ENCODE data around the gene SLC35A4. TPM values are rescaled to one million over a fixed set of nuclear protein-coding genes. Genes with fewer than 3 reads are reported as not detected.

SLC35A4 gene
- total and polyA plus RNA-seq, 2 of the 8 experiments (the other 6 are each of a cell fraction or from before 2014, with no cell fraction given), result 78.6 to 133 TPM

DNA sequence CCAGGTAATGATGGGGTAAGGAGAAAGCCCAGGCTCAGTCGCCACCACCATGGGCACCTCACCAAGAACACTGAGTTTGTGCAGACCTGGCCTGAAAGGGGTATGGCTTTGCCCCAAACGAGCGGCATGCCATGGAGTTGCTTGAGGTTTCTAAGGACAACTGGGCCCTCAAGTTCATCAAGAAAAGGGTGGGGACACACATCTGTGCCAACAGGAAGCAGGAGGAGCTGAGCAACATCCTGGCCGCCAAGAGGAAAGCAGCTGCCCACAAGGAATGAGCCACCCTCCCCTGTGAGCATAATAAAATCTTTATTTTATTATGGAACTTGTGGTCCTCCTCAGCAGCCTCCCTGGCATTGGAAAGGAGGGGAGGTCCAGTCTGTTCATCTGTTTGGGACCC lies 44.5 kb downstream of the SLC35A4 start:
- no peak overlapping the region for H3K56ac ChIP-seq (replicated peaks; ENCODE audit: insufficient read length, low read depth, low read length)
- no peak overlapping the region for H2BK15ac ChIP-seq (ENCODE audit: low read length)
- H3K9me3 ChIP-seq (ENCODE audit: insufficient read depth in 2 of 2, low read depth in 1 of 2, low read length in 1 of 2), result peaks cover 10 to 19% of the 10 kb centered on the region in 2 experiments; a peak in 3 of 4 replicates
- WGBS, 2 experiments (ENCODE audit: extremely low coverage in 1 of 2, insufficient coverage in 1 of 2, insufficient read length in 1 of 2, insufficient replicate concordance in 2 of 2, low coverage in 1 of 2, low lambda C conversion rate in 2 of 2, missing lambda C conversion rate in 1 of 2), result 79% methylated on average over 4 of the region's 4 CpGs; no CpG with 5 or more reads in 1 of the 2 experiments
- CTCF ChIA-PET (ENCODE audit: partially characterized antibody), result no interaction called here
- H2BK20ac ChIP-seq (ENCODE audit: low read length), result no peak overlapping the region
- H3K36me3 ChIP-seq (ENCODE audit: control insufficient read depth in 2 of 4, insufficient read depth in 4 of 4, low read length in 3 of 4), result no peaks in the 10 kb centered on the region
- no peak overlapping the region for H2BK5ac ChIP-seq (ENCODE audit: low read depth, low read length)
- H4K5ac ChIP-seq (ENCODE audit: insufficient read length, low read depth, low read length), result no peak overlapping the region
- no peak overlapping the region; the same call in 1 of the 2 replicates for H4K8ac ChIP-seq (ENCODE audit: extremely low read depth, insufficient read depth, low read length)
- H3K23ac ChIP-seq (ENCODE audit: insufficient read length), result no peak overlapping the region
- DNase-seq (ENCODE audit: low read depth in 1 of 2, low spot score in 2 of 2), result no peak
- H3K9ac ChIP-seq (replicated peaks in 1 of 4; ENCODE audit: extremely low read depth in 1 of 4, low read depth in 3 of 4, low read length in 3 of 4), result no peak overlapping the region
- H2BK120ac ChIP-seq (replicated peaks; ENCODE audit: low read depth, low read length), result no peak overlapping the region
- POLR2A ChIA-PET (ENCODE audit: partially characterized antibody), result no interaction called here
- no peaks in the 10 kb centered on the region for H3K23me2 ChIP-seq (ENCODE audit: low read depth, low read length)
- H3K14ac ChIP-seq (ENCODE audit: insufficient read length), result no peak overlapping the region
- H2AFZ ChIP-seq (ENCODE audit: low read length), result no peak overlapping the region
- no peak overlapping the region for H2AK5ac ChIP-seq (ENCODE audit: low read depth, low read length)
- H3K27ac ChIP-seq (ENCODE audit: low read depth, low read length), result no peak overlapping the region
- H4K91ac ChIP-seq (replicated peaks; ENCODE audit: insufficient read length, low read length), result no peak overlapping the region
- no peak overlapping the region for H3K4ac ChIP-seq (replicated peaks; ENCODE audit: insufficient read length, low read depth, low read length)
- H4K20me1 ChIP-seq (replicated peaks in 1 of 2; ENCODE audit: control insufficient read depth in 1 of 2, insufficient read depth in 2 of 2, low read length in 2 of 2), result no peaks in the 10 kb centered on the region
- no peak overlapping the region for H3K4me3 ChIP-seq (ENCODE audit: extremely low read depth in 1 of 4, insufficient read depth in 2 of 4, low read depth in 3 of 4, low read length in 4 of 4)
- no peak for TF ChIP-seq TCF12 (IDR thresholded peaks at IDR 0.05; ENCODE audit: low read depth, low read length)
- TF ChIP-seq MAX (IDR thresholded peaks at IDR 0.05), result no peak
- no peak for TF ChIP-seq RNF2 (IDR thresholded peaks at IDR 0.05; ENCODE audit: borderline replicate concordance, low read depth, low read length, missing control alignments, poor library complexity, severe bottlenecking)
- no peak for TF ChIP-seq POLR2A (IDR thresholded peaks at IDR 0.05; ENCODE audit: control extremely low read depth in 1 of 2, low read depth in 2 of 2, low read length in 2 of 2)
- TF ChIP-seq POLR2AphosphoS5 (IDR thresholded peaks at IDR 0.05; ENCODE audit: low read depth, low read length), result no peak
- no peak for TF ChIP-seq JUND (IDR thresholded peaks at IDR 0.05; ENCODE audit: low read length)
- no peak for TF ChIP-seq CHD2 (IDR thresholded peaks at IDR 0.05; ENCODE audit: low read length)
- TF ChIP-seq SP2 (IDR thresholded peaks at IDR 0.05; ENCODE audit: low read length), result no peak
- no peaks in the 10 kb centered on the region for H3K79me2 ChIP-seq (ENCODE audit: control insufficient read depth in 1 of 2, insufficient read depth in 2 of 2, low read length in 2 of 2)
- H3K4me2 ChIP-seq (ENCODE audit: insufficient read depth in 1 of 2, low read depth in 2 of 2, low read length in 2 of 2), result no peak overlapping the region
- no peak overlapping the region for H3K18ac ChIP-seq (ENCODE audit: extremely low read depth, low read length)
- H3K27me3 ChIP-seq (replicated peaks in 1 of 4; ENCODE audit: control insufficient read depth in 3 of 4, extremely low read depth in 1 of 4, insufficient read depth in 3 of 4, low read length in 3 of 4), result no peaks in the 10 kb centered on the region
- H3K79me1 ChIP-seq (ENCODE audit: low read depth, low read length), result no peaks in the 10 kb centered on the region
- no peak for FAIRE-seq
- H3K4me1 ChIP-seq (replicated peaks in 1 of 4; ENCODE audit: control insufficient read depth in 3 of 4, insufficient read depth in 4 of 4, low read length in 3 of 4), result no peaks in the 10 kb centered on the region
- no peak overlapping the region for H2BK12ac ChIP-seq (ENCODE audit: low read depth, low read length)
